Left lung (tissue), 10 donors: ENCODE data around the gene EXOC7. TPM values are rescaled to one million over a fixed set of nuclear protein-coding genes. Genes with fewer than 3 reads are reported as not detected.
"Not testable (repeated sequence)": the region's sequence is repeated elsewhere in the genome, so short reads cannot be mapped to it uniquely, and the experiment has no call there.

ENCODE experiments used
- ATAC-seq: fragments of 200-7000 bp; cut with Tn5 transposase; one replicate; pipeline ENCODE4 v1.9.1; 2020; ENCODE audit warnings: moderate library complexity
- DNase-seq, 4 donors: peaks; one replicate each; pipeline ENCODE4 v3.0.0-alpha.2; 2013 to 2020
- H3K27ac ChIP-seq, 2 donors: fragments of 200-600 bp; sonication (generic) in 1 of 2; one replicate each; pipeline versions ENCODE4 v1.5.0 to v1.8.0; 2020 to 2021
- H3K27me3 ChIP-seq, 2 donors: fragments of 200-600 bp; sonication (generic) in 1 of 2; one replicate each; pipeline versions ENCODE4 v1.5.0 to v1.8.0; 2020 to 2021
- H3K36me3 ChIP-seq, 2 donors: fragments of 200-600 bp; sonication (generic) in 1 of 2; one replicate each; pipeline versions ENCODE4 v1.5.0 to v1.8.0; 2020 to 2021
- H3K4me1 ChIP-seq, 2 donors: fragments of 200-600 bp; one replicate each; pipeline ENCODE4 v1.8.0; 2021
- H3K4me3 ChIP-seq, 2 donors: fragments of 200-600 bp; sonication (generic) in 1 of 2; one replicate each; pipeline versions ENCODE4 v1.5.0 to v1.8.0; 2020 to 2021; ENCODE audit warnings: mild to moderate bottlenecking in 1 of 2
- H3K9me3 ChIP-seq, 2 donors: fragments of 200-600 bp; sonication (generic) in 1 of 2; one replicate each; pipeline versions ENCODE4 v1.5.0 to v1.8.0; 2020 to 2021
- CTCF ChIP-seq, 2 donors: fragments of 200-600 bp; sonication (generic) in 1 of 2; IDR thresholded peaks; one replicate each; pipeline versions ENCODE4 v1.5.0 to v1.8.0; 2021; ENCODE audit warnings: antibody characterized with exemption in 2 of 2
- intact Hi-C, 2 donors: fragments of 100-400 bp; cut with DNase I; formaldehyde crosslinking; loops; one replicate each; pipeline versions ENCODE4 v1.11.2 to v1.14.2; 2022
- polyA plus RNA-seq, 6 donors: library from polyadenylated mRNA; unstranded; fragments of 120-200 nt; gene quantifications; one replicate each; pipeline ENCODE4 v1.2.1, GENCODE V29; 2013; ENCODE audit not compliant: insufficient read length in 6 of 6
- total RNA-seq, 2 donors: library from RNA; stranded (reverse); fragmentation: NEBNext Ultra II Directional; extraction: Animal tissue kit (Norgen Biotek cat#: 25700); gene quantifications; one replicate each; pipeline ENCODE4 v1.2.1, GENCODE V29; 2021
- donor health status: DM: no; HTN: yes; CAD: no.
- donor health status: DM: no; HTN: no; CAD: no.

The EXOC7 gene
- total and polyA plus RNA-seq, 8 donors, result 114 to 178 (median 162) TPM

GRCh38 chr17:76072148-76072858, 31.3 kb downstream of the EXOC7 start, which contains the start of gene SRP68:
Gene SRP68 (minus strand): TSS chr17:76072517. CDS start chr17:76072491, 26 bp downstream.
- Histone ChIP-seq H3K27ac (peak within 1 kb of the TSS; percentile 47 to 73), H3K4me3 (peak within 1 kb of the TSS; percentile 77 to 79), H3K36me3 (peaks cover 0 to 22% of the 10 kb centered on the region in 2 donors), H3K27me3 (peaks cover 40 to 41% of the 10 kb centered on the region in 2 donors), H3K4me1 (peaks cover 21 to 63% of the 10 kb centered on the region in 2 donors), H3K9me3 (no peaks in the 10 kb centered on the region)
- TF ChIP-seq CTCF (IDR thresholded peaks at IDR 0.05), result no peak
- DNase-seq (peak; percentile 83 to 99 (median 95)), ATAC-seq (peak; percentile 99)
- intact Hi-C loops, result no loop called here

- no peak for TF ChIP-seq CTCF (IDR thresholded peaks at IDR 0.05)
- H3K27ac ChIP-seq, result peak overlapping the region in 1 of 2 donors; percentile 73
- peaks cover 19 to 57% of the 10 kb centered on the region in 2 donors for H3K4me1 ChIP-seq
- H3K4me3 ChIP-seq, result peak overlapping the region; percentile 77 to 79
- DNase-seq, result no peak
- H3K36me3 ChIP-seq, result peaks cover 0 to 29% of the 10 kb centered on the region in 2 donors
- peak; percentile 1 for ATAC-seq
- H3K27me3 ChIP-seq, result peaks cover 33 to 34% of the 10 kb centered on the region in 2 donors
- intact Hi-C loops, result no loop called here
- H3K9me3 ChIP-seq, result no peaks in the 10 kb centered on the region
Measured at GRCh38 chr17:76071531-76072147, 31.9 kb downstream of the EXOC7 start.

- no peaks in the 10 kb centered on the region for H3K9me3 ChIP-seq
- H3K27me3 ChIP-seq, result no peaks in the 10 kb centered on the region
- ATAC-seq, result no peak
- TF ChIP-seq CTCF (IDR thresholded peaks at IDR 0.05), result no peak
- peaks cover under 1 to 15% of the 10 kb centered on the region in 2 donors for H3K4me1 ChIP-seq
- DNase-seq, result no peak
- no peak overlapping the region for H3K4me3 ChIP-seq
- intact Hi-C loops, result no loop called here
- peaks cover 0 to 84% of the 10 kb centered on the region in 2 donors for H3K36me3 ChIP-seq
- no peak overlapping the region for H3K27ac ChIP-seq
Measured at GRCh38 chr17:76065775-76066174, 37.8 kb downstream of the EXOC7 start.

- ATAC-seq (no peak), DNase-seq (no peak)
- TF ChIP-seq CTCF (IDR thresholded peaks at IDR 0.05), result no peak
- intact Hi-C loops, result no loop called here
- Histone ChIP-seq H3K27me3 (no peaks in the 10 kb centered on the region), H3K4me3 (no peak overlapping the region), H3K36me3 (peaks cover 0 to 96% of the 10 kb centered on the region in 2 donors), H3K9me3 (no peaks in the 10 kb centered on the region), H3K27ac (no peak overlapping the region), H3K4me1 (peaks cover 0 to 3% of the 10 kb centered on the region in 2 donors)
Measured at GRCh38 chr17:76063875-76064546, 39.6 kb downstream of the EXOC7 start.

GRCh38 chr17:76058264-76058663, 45.3 kb downstream of the EXOC7 start:
- H3K36me3 ChIP-seq, result peaks cover 0 to 96% of the 10 kb centered on the region in 2 donors
- H3K4me1 ChIP-seq, H3K4me3 ChIP-seq, intact Hi-C loops, ATAC-seq, H3K9me3 ChIP-seq, H3K27ac ChIP-seq, H3K27me3 ChIP-seq, DNase-seq: not testable (repeated sequence)
